Stimulated activated CD8-positive, alpha-beta memory T cell treated with anti-CD3 and anti-CD28 coated beads, Interleukin-2, amount 100 ng/mL, for 1 hour (primary cell): Measurements from ENCODE around the gene CARMIL1.

Experiments used
- DNase-seq, 2 donors: peaks; one replicate each; pipeline ENCODE4 v3.0.0-alpha.2; 2020; ENCODE audit warnings: low read depth in 2 of 2

Gene CARMIL1

GRCh38 chr6:25333471-25333870 is 54.3 kb downstream of the CARMIL1 start:
- no peak for DNase-seq

- no peak for DNase-seq
Measured at GRCh38 chr6:25334793-25335192, 55.6 kb downstream of the CARMIL1 start.

- no peak for DNase-seq
Measured at GRCh38 chr6:25336996-25337395, 57.8 kb downstream of the CARMIL1 start.

- DNase-seq = no peak
Measured at GRCh38 chr6:25337431-25337830, 58.3 kb downstream of the CARMIL1 start.

GRCh38 chr6:25340431-25341202 is 61.4 kb downstream of the CARMIL1 start:
- DNase-seq = no peak

- DNase-seq = no peak
Measured at GRCh38 chr6:25341203-25341552, 62.0 kb downstream of the CARMIL1 start.

GRCh38 chr6:25341923-25342619 is 62.9 kb downstream of the CARMIL1 start:
- DNase-seq = no peak

- no peak for DNase-seq
Measured at GRCh38 chr6:25342802-25343201, 63.6 kb downstream of the CARMIL1 start.

GRCh38 chr6:25343984-25344383 is 64.8 kb downstream of the CARMIL1 start:
- no peak for DNase-seq

GRCh38 chr6:25344827-25345226 is 65.7 kb downstream of the CARMIL1 start:
- DNase-seq = no peak

GRCh38 chr6:25346064-25346463 is 66.9 kb downstream of the CARMIL1 start:
- no peak for DNase-seq

GRCh38 chr6:25350573-25350972 is 71.4 kb downstream of the CARMIL1 start:
- no peak for DNase-seq

GRCh38 chr6:25351485-25351884 is 72.3 kb downstream of the CARMIL1 start:
- no peak for DNase-seq

- DNase-seq = no peak
Measured at GRCh38 chr6:25352285-25352684, 73.1 kb downstream of the CARMIL1 start.

- DNase-seq = no peak
Measured at GRCh38 chr6:25354078-25354932, 75.1 kb downstream of the CARMIL1 start.

GRCh38 chr6:25359191-25359861 is 80.2 kb downstream of the CARMIL1 start:
- DNase-seq = no peak

GRCh38 chr6:25359891-25360290 is 80.7 kb downstream of the CARMIL1 start:
- no peak for DNase-seq

GRCh38 chr6:25360621-25361020 is 81.4 kb downstream of the CARMIL1 start:
- no peak for DNase-seq

- DNase-seq = no peak
Measured at GRCh38 chr6:25363427-25363826, 84.3 kb downstream of the CARMIL1 start.

- DNase-seq = no peak
Measured at GRCh38 chr6:25365154-25365553, 86.0 kb downstream of the CARMIL1 start.

GRCh38 chr6:25366903-25367545 is 87.8 kb downstream of the CARMIL1 start:
- peak in 1 of 2 donors; percentile 14 for DNase-seq
